GM20000 (cell line): ENCODE data around the gene HTR3B.

Experiments
- DNase-seq: peaks from one replicate; pipeline ENCODE4 v3.0.0; 2012; ENCODE audit warnings: low spot score
- CTCF ChIP-seq: IDR thresholded peaks from 2 replicates; pipeline ENCODE4 v1.5.1; 2012; ENCODE audit warnings: mild to moderate bottlenecking, control low read depth; ENCODE audit errors: extremely low read depth, missing control alignments

The HTR3B gene

GRCh38 chr11:113984781-113985180, 80.2 kb downstream of the HTR3B start:
- TF ChIP-seq CTCF: no peak
- DNase-seq: no peak

- no peak for DNase-seq
- TF ChIP-seq CTCF: no peak
These were observed 81.3 kb downstream of the HTR3B start for GRCh38 chr11:113985906-113986305.

- TF ChIP-seq CTCF: no peak
- DNase-seq: no peak
These were observed 82.0 kb downstream of the HTR3B start for GRCh38 chr11:113986351-113987140.

- no peak for TF ChIP-seq CTCF
- DNase-seq: no peak
These were observed 84.8 kb downstream of the HTR3B start for GRCh38 chr11:113989381-113989780.

- no peak for TF ChIP-seq CTCF
- no peak for DNase-seq
These were observed 85.3 kb downstream of the HTR3B start for GRCh38 chr11:113989916-113990315.

- DNase-seq: no peak
- TF ChIP-seq CTCF: no peak
These were observed 86.6 kb downstream of the HTR3B start for GRCh38 chr11:113991170-113991569.

- no peak for TF ChIP-seq CTCF
- no peak for DNase-seq
These were observed 87.3 kb downstream of the HTR3B start for GRCh38 chr11:113991718-113992458.
